MM.1S (cell line): ENCODE data around the gene CSDE1.

Experiments used
- DNase-seq: peaks from one replicate; pipeline ENCODE4 v3.0.0-alpha.2; 2015
- H2AFZ ChIP-seq: fragments of 300-600 bp; sonication (generic); 2 replicates; pipeline ENCODE4 v1.6.0; 2016; ENCODE audit warnings: antibody characterized with exemption, low read length
- H3F3A ChIP-seq: fragments of 300-600 bp; sonication (generic); 2 replicates; pipeline ENCODE4 v1.6.1; 2016; ENCODE audit warnings: mild to moderate bottlenecking, antibody characterized with exemption, low read length, moderate library complexity, mixed read lengths; ENCODE audit not compliant: insufficient read depth
- H3K27ac ChIP-seq: fragments of 300-600 bp; sonication (generic); 2 replicates; pipeline ENCODE4 v1.5.1; 2016; ENCODE audit warnings: mild to moderate bottlenecking, low read length
- H3K27me3 ChIP-seq: fragments of 300-600 bp; sonication (generic); replicated peaks from 2 replicates; pipeline ENCODE4 v1.6.0; 2016; ENCODE audit warnings: low read length; ENCODE audit not compliant: insufficient read depth
- H3K36me3 ChIP-seq: fragments of 300-600 bp; sonication (generic); replicated peaks from 2 replicates; pipeline ENCODE4 v1.6.1; 2016; ENCODE audit warnings: mild to moderate bottlenecking, low read length, mixed read lengths; ENCODE audit not compliant: insufficient read depth
- H3K4me1 ChIP-seq: fragments of 300-600 bp; sonication (generic); 2 replicates; pipeline ENCODE4 v1.6.1; 2016; ENCODE audit warnings: low read length, mixed read lengths
- H3K4me2 ChIP-seq: fragments of 300-600 bp; sonication (generic); 2 replicates; pipeline ENCODE4 v1.6.0; 2016; ENCODE audit warnings: low read depth, low read length
- H3K4me3 ChIP-seq: fragments of 300-600 bp; sonication (generic); 2 replicates; pipeline ENCODE4 v1.5.1; 2016; ENCODE audit warnings: low read length, mixed read lengths
- H3K79me2 ChIP-seq: fragments of 300-600 bp; sonication (generic); 2 replicates; pipeline ENCODE4 v1.6.1; 2016; ENCODE audit warnings: mixed run types, low read length, mixed read lengths
- H3K9ac ChIP-seq: fragments of 300-600 bp; sonication (generic); 2 replicates; pipeline ENCODE4 v1.6.1; 2016; ENCODE audit warnings: low read length, mixed read lengths
- H3K9me2 ChIP-seq: fragments of 300-600 bp; sonication (generic); replicated peaks from 2 replicates; pipeline ENCODE4 v1.6.1; 2016; ENCODE audit warnings: mild to moderate bottlenecking, low read length, mixed read lengths; ENCODE audit not compliant: insufficient read depth
- H3K9me3 ChIP-seq: fragments of 300-600 bp; sonication (generic); replicated peaks from 2 replicates; pipeline ENCODE4 v1.6.1; 2016; ENCODE audit warnings: mild to moderate bottlenecking, low read length, mixed read lengths; ENCODE audit not compliant: insufficient read depth
- H4K20me1 ChIP-seq: fragments of 300-600 bp; sonication (generic); 2 replicates; pipeline ENCODE4 v1.6.1; 2016; ENCODE audit warnings: mild to moderate bottlenecking, low read length, moderate library complexity, mixed read lengths; ENCODE audit not compliant: insufficient read depth
- EZH2 ChIP-seq: fragments of 300-600 bp; sonication (generic); optimal IDR thresholded peaks from 2 replicates; pipeline ENCODE3; 2017; ENCODE audit warnings: low read depth, mild to moderate bottlenecking, antibody characterized with exemption, low read length, mixed read lengths
- EZH2phosphoT487 ChIP-seq: fragments of 300-600 bp; sonication (generic); IDR thresholded peaks from 2 replicates; pipeline ENCODE4 v1.6.1; 2018; ENCODE audit warnings: antibody characterized with exemption, low read length
- TF ChIP-seq, protein P1 (sequence below): fragments of 300-600 bp; sonication (generic); IDR thresholded peaks from 2 replicates; pipeline ENCODE4 v1.5.1; 2016; ENCODE audit warnings: antibody characterized with exemption, low read length, mixed read lengths

The CSDE1 gene

DNA sequence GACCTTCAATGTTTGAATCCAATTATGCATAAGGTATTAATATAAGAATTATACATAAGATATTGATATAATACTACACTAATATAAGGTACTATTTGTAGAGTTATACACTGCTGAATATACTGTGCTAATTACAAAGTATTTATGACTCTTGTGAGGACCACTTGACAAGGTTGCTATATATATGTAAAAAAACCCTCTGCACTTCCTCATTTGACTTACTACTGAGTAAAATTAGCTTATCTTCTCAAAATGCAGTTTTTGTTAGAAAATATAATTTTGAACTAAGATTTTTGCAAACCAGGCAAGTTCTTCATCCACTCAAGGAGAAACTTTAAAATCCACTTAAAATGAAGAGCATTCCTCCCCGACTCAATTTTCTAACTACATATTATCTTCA, 14.2 kb upstream of the CSDE1 start:
- Histone ChIP-seq H3K79me2 (no peaks in the 10 kb centered on the region), H3K9ac (no peak overlapping the region), H3K9me3 (no peaks in the 10 kb centered on the region), H3K4me3 (no peak overlapping the region), H3K27me3 (no peaks in the 10 kb centered on the region), H2AFZ (no peak overlapping the region), H3K4me1 (no peaks in the 10 kb centered on the region), H3F3A (no peaks in the 10 kb centered on the region), H3K27ac (no peak overlapping the region), H4K20me1 (no peaks in the 10 kb centered on the region), H3K9me2 (no peaks in the 10 kb centered on the region), H3K4me2 (no peak overlapping the region), H3K36me3 (no peaks in the 10 kb centered on the region)
- DNase-seq = no peak
- TF ChIP-seq EZH2phosphoT487 (no peak), EZH2 (no peak)
- TF ChIP-seq, protein P1, sequence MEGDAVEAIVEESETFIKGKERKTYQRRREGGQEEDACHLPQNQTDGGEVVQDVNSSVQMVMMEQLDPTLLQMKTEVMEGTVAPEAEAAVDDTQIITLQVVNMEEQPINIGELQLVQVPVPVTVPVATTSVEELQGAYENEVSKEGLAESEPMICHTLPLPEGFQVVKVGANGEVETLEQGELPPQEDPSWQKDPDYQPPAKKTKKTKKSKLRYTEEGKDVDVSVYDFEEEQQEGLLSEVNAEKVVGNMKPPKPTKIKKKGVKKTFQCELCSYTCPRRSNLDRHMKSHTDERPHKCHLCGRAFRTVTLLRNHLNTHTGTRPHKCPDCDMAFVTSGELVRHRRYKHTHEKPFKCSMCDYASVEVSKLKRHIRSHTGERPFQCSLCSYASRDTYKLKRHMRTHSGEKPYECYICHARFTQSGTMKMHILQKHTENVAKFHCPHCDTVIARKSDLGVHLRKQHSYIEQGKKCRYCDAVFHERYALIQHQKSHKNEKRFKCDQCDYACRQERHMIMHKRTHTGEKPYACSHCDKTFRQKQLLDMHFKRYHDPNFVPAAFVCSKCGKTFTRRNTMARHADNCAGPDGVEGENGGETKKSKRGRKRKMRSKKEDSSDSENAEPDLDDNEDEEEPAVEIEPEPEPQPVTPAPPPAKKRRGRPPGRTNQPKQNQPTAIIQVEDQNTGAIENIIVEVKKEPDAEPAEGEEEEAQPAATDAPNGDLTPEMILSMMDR = no peak

DNA sequence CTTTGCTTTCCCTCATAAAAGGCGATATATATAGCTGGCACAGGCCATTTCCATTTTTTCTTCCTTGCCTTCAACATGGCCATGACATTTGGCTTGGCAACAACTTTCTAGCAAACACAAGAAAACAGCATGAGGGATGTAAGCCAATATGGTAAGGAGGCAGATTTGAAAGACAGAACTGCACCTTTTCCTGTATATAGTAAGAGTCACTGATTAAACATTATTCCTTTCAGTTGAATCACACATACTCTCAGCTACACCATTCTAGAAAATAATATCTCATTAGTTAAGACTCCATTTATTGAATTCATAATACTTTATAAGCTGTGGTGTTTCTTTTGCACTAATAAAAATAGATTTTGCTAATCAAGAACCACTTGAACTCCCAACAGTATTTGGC, 13.2 kb upstream of the CSDE1 start:
- Histone ChIP-seq H3K4me3 (no peak overlapping the region), H3K9me2 (no peaks in the 10 kb centered on the region), H3K27ac (no peak overlapping the region), H4K20me1 (no peaks in the 10 kb centered on the region), H3K4me1 (no peaks in the 10 kb centered on the region), H2AFZ (no peak overlapping the region), H3K79me2 (no peaks in the 10 kb centered on the region), H3K27me3 (no peaks in the 10 kb centered on the region), H3K36me3 (no peaks in the 10 kb centered on the region), H3K9ac (no peak overlapping the region), H3K9me3 (no peaks in the 10 kb centered on the region), H3K4me2 (no peak overlapping the region), H3F3A (no peaks in the 10 kb centered on the region)
- no peak for DNase-seq
- TF ChIP-seq, protein P1 = no peak
- TF ChIP-seq EZH2phosphoT487 (no peak), EZH2 (no peak)

DNA sequence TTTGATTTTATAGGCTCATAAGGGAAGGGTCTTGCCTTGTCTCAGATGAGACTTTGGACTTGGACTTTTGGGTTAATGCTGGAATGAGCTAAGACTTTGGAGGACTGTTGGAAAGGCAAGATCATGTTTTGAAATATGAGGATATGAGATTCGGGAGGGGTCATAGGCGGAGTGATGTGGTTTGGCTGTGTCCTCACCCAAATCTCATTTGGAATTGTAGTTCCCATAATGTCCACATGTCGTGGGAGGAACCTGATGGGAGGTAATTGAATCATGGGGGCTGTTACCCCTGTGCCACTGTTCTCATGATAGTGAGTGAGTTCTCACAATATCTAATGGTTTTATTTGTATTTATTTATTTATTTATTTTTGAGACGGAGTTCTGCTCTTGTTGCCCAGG, 6.9 kb upstream of the CSDE1 start:
- Histone ChIP-seq H3F3A (no peaks in the 10 kb centered on the region), H3K4me1 (no peaks in the 10 kb centered on the region), H3K27me3 (no peaks in the 10 kb centered on the region), H2AFZ (no peak overlapping the region), H3K4me2 (no peak overlapping the region), H3K4me3 (no peak overlapping the region), H3K9me3 (no peaks in the 10 kb centered on the region), H3K36me3 (no peaks in the 10 kb centered on the region), H3K79me2 (no peaks in the 10 kb centered on the region), H3K9me2 (no peaks in the 10 kb centered on the region), H3K27ac (no peak overlapping the region), H4K20me1 (no peaks in the 10 kb centered on the region), H3K9ac (no peak overlapping the region)
- no peak for DNase-seq
- TF ChIP-seq EZH2 (no peak), EZH2phosphoT487 (no peak)
- TF ChIP-seq, protein P1 = no peak
